GM19351 (cell line): ENCODE results near the gene ZNF787.
A peak's percentile ranks its signal among the peaks of the same experiment; 100 is the strongest.

ENCODE experiments used
- ATAC-seq: cut with Tn5 transposase; IDR thresholded peaks from one replicate; pipeline ENCODE4 v1.9.1; 2021; ENCODE audit warnings: mild to moderate bottlenecking, moderate library complexity; ENCODE audit not compliant: unreplicated experiment

The ZNF787 gene

DNA sequence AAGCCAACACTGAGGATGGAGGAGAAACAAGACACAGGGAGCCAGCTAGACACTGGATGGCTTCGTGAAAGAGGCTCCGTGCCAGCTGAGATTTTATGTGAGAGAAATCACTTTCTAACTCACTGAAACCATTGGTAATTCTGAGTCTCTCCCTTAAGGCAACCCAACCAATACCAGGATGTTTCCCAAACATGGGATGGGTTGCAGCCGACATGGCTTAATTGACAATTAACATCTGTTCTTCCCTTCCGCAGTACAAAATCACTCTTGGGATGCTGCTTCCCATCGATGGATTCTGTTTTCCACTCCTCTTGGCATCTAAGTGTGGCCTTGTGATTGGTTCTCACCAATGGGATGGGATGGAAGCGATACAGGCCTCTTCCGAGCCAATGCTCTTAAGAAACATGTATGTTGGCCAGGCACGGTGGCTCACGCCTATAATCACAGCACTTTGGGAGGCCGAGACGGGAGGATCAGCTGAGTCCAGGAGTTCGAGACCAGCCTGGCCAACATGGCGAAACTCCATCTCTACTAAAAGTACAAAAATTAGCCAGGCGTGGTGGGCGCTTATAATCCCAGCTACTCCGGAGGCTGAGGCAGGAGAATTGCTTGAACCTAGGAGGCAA lies 2.3 kb upstream of the ZNF787 start:
- no peak for ATAC-seq

DNA sequence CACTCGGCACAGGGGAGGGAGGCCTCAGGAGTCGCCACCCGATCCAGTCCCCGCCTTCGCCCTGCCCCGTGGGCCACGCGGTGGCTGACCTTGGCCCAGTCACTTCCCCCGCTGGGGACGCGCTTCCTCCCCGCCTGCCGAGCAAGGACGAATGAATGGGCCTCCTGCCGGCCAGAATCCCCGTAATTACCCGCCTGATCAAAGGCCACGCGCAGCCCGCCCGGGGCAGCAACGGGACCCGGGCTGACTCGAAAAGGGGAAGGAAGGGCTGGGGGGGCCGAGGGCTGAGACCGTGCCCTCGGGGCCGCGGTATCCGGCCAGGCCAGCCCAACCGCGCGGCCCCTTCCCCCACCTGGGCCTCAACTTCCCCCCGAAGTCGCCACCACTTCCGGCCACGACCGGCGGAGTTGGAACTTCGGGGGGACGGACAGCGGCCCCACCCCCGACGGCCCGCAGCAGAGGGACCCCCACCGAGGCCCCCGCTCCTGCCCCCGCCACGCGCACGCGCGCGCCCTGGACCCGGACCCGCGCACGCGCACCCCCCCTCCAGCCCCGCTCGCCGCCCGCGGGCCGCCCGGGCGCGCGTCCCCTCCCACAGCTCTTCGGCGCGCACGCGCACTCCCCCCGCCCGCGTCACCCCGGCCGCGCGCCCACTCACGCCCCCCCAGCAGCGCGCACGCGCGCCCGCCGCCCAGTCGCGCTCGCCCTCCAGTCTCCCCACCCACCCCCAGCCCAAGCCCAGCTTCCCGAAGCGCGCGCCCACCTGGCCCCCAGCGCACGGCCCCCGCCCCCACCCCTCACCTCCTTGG lies 520 bp downstream of the ZNF787 start:
- peak; percentile 26 for ATAC-seq

DNA sequence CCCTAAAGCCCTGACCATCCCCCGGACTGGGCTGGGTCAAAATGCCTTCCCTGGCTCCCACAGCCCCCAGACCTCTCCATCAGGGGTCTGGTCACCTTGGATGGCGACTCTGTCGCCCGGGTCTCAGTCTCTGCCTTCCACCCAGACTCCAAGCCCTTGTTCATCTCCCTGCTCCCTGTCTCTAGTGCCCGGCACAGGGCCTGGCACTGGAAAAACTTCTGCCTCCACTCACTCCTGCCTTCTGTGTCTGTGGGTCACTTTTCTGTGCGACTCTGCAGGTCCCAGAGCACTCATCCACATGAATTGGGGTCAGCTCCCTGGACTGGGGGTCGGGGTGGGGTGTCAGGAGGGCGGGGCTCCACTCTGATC lies 1.1 kb downstream of the ZNF787 start:
- ATAC-seq, result no peak

DNA sequence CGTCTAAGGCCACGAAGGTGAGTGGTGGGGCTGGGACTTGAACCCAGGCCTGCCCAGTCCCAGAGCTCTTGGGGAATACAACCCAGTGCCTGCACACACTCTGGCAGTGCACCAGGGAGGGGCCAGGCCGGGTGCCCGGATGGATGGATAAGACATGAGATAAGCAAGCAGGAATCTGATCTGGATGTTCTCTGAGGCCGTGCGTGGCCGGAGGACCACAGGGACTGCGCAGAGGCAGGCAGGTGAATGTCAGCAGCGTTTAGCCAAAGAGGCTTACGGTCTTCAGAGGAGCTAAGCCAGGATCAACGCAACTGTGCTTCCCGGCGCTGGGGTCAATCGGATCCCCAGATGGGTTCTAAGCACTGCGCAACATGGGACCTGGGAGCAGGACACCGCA lies 1.5 kb downstream of the ZNF787 start:
- ATAC-seq, result no peak

DNA sequence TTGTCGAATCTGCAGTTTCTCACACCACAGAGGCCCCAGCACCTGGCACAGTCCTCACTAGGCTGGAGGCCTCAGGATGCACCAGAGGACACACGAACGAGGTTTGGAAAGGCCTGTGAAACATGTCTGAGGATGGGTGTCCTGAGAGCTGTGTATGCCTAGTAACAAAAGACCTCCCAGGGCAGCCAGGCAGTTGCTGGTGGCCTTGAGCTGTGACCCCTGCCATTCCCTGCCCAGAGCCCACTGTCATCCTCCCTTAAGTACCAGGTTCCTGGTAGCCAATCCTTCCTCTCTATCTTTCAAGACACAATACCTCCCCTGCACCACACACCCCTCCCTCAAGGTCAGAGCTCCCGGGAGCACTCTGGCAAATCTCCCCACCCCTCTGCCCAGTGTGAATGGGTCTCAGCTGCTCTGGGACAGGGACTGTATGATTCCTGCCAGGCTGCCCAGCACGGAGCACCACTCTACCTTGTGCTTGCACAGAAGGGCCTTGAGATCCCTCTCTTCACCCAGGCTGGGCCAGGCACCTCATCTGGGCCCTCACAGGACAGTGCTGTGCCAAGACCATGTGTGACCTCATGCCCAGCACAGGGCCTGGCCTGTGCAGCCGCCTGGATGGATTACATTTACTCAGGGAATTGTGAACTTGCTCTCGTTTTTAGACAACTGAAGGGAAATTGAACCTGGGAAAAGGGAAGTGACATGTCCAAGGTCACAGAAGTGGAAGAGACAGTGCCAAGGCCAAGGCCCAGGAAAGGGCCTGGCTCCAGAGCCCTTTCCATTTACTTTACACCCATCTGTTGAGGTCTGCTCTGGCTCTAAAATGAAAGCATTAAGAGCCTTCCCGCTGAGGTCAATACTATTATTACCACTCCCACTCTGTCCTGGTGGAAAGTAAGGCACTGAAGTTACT lies 2.2 kb downstream of the ZNF787 start:
- no peak for ATAC-seq

DNA sequence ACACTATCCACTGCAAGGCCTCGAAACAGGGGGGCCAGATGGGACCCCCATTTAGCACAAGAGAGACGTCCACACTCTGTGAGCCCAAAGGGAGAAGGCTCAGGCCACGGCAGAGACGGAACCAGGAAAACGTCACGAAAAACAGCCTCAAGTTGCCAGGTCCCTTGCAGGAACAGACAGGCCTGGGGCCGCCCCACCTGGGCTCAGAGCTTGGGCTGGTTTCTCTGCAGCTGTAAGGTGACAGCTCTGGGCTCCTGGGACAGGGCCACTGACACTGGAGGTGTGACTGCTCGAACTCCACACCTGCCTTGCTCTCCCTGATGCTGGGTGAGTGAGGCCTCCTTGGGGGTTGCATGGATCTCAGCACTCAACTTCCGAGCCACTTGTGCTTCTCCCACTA lies 3.2 kb downstream of the ZNF787 start:
- ATAC-seq, result no peak

DNA sequence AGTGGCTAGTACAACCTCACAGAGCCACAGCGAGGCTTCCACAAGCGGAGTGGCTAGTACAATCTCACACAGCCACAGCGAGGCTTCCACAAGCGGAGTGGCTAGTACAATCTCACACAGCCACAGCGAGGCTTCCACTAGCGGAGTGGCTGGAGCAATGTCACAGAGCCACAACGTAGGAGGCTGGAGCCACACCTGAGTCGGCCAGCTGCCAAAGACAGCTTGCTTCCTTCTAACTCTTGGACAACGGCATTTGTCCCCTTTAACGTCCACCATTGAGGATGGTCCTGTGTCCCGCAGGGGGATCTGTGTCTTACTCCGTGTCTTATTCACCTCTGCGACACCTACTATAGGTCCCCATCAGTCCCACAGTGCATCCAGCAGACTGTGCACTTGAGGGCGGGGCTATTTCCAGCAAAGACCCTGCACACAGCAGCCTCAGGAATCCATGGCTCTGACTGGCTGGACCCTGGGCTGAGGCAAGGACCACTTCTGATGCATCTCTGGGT lies 3.7 kb downstream of the ZNF787 start:
- ATAC-seq, result no peak

DNA sequence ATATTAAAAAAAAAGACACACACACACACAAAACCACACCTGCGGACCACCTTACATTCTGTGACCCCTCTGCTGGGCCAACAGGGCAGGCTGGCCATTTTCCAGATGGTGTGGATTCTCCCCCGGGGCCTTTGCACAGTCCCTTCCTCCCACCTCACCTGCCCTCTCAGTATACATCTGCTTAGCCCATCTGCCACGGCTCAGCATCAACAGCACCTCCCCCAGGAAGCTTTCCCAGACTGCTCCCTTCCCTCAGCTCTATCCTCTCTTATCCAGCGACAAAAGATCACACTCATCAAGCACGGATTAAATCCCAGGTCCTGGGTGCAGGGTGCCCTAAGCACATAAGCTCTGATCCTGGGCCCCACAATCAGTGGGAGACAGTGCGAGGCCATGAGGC lies 4.5 kb downstream of the ZNF787 start:
- ATAC-seq, result no peak

DNA sequence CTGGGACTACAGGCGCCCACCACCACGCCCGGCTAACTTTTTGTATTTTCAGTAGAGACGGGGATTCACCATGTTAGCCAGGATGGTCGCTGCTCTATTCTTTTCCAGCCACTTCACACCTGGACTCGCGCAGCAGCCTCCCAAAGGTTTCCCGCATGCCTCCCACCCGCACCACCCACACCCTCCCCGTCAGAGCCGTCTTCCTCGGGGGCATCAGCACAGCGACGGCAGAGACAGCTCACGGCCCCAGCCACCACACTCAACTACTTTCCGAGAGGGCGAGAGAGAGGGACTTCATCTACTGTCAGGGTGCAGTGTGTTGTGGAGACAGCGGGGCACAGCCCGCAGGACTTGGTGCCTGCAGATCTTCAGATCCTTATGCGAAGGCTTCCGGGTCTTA lies 5.6 kb downstream of the ZNF787 start:
- ATAC-seq, result no peak

DNA sequence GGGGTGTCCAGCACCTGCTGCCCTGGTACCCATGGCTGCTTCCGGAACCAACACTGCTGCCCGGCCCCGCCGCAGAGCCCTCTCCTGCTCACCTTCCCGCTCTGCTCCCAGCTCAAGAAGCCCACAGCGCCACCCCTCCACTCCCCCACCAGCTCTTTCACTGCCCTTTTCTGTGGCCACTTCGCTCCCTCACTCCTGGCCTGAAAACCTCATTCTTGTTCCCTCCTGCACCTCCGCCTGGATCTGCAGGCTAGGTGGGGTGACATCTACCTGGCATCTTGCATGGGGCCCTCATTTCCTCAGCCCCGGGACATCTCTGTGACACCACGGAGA lies 6.4 kb downstream of the ZNF787 start:
- no peak for ATAC-seq

DNA sequence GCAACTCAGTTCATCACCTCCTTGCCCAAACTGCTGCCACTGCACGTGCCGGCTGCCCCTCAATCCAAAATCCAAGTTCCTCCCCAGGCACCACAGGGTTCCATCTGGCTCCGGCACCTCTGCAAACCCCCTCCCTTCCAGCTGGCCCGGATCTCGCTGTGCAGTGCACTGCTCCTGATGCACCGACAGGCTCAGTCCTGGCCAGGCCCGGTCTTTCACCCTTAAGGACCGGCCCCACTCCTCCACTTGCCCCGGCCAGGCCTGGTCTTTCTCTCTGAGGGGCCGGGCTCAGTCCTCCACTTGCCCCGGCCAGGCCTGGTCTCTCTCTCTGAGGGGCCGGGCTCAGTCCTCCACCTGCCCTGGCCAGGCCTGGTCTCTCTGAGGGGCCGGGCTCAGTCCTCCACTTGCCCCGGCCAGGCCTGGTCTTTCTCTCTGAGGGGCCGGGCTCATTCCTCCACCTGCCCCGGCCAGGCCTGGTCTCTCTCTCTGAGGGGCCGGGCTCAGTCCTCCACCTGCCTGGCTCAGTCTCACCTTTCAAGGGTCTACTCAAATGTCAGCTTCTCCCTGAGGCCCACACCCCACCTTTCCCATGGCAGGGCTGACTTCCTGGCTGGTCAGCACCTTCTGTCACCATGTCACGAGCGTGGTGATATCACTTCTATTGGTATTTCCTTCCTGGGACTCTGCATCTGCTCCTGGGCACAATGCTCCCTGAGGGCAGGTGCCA lies 6.9 kb downstream of the ZNF787 start:
- ATAC-seq, result no peak

DNA sequence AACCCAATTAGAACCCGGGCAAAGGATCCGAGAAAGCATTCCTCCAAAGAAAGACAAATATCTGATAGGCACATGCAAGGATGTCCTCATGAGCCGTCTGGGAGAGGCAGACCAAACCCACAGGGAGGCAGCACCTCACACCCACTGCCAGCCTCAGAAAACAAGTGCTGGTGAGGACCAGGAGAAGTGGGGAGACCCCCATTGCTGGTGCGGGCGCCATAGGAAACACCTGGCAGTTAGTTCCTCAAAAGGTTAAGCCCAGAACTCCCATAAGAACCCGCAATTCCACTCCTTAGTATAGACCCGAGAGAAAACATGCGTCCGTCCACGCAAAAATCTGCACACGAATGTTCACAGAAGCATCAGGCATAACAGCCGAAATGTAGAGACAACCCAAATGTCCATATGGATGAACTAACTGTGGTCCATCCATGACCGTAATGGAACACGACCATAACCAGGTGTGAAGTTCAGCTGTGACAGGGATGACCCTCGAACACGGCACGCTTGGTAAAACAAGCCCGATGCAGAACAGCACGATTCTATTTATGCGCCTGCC lies 7.9 kb downstream of the ZNF787 start:
- no peak for ATAC-seq

DNA sequence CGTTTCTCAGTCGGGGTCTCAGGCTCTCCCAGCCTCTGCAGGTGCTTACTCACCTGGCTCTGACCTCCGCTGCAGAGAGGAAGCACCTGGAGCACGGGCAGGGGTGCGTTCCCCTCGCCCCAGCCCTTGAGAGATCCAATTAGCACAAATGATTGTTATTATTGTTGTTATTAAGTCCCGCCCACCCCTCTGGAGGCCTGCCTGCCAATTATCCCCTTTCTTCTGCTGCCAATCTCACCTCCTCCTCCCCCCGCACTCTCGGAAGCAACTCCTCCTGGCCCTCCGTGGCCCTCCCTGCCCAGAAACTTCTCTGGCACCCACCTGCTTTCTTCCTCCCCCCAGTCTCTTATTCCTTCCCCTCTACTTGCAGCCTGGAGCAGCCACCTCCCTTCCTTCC lies 8.8 kb downstream of the ZNF787 start:
- ATAC-seq, result no peak

DNA sequence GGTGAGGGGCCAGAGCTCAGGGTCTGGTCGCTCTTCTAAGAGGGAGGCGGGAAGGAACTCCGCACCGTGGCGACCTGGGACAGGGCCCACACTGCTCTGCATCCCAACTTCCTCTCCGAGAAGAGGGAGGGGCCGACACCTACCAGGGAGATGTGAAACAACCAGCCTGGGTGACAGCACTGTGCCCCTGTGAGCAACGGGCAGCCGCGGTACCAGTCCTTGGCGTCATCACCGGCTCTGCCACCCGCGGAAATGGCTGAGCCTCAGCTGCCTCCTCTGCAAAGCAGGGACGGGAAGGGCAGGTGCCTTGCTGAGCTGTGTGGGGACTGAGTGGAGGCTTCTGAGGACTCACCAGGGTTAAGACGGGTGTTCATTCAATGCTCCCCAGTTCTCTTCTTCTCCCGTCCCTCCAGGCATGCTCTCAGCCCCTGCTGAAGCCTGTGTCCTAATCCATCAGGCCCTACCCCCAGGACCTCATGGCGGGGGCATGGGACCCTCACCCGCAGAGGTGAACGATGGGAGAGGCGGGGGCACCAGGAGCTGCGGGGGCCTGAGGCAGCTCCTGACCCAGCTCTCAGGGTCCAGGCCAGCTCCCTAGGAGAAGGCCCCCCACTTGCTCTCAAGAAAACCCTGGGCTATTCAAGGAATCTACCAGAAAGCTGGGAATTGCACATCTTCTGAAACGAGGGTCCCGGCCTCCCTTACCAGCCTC lies 9.3 kb downstream of the ZNF787 start:
- ATAC-seq, result peak; percentile 72

DNA sequence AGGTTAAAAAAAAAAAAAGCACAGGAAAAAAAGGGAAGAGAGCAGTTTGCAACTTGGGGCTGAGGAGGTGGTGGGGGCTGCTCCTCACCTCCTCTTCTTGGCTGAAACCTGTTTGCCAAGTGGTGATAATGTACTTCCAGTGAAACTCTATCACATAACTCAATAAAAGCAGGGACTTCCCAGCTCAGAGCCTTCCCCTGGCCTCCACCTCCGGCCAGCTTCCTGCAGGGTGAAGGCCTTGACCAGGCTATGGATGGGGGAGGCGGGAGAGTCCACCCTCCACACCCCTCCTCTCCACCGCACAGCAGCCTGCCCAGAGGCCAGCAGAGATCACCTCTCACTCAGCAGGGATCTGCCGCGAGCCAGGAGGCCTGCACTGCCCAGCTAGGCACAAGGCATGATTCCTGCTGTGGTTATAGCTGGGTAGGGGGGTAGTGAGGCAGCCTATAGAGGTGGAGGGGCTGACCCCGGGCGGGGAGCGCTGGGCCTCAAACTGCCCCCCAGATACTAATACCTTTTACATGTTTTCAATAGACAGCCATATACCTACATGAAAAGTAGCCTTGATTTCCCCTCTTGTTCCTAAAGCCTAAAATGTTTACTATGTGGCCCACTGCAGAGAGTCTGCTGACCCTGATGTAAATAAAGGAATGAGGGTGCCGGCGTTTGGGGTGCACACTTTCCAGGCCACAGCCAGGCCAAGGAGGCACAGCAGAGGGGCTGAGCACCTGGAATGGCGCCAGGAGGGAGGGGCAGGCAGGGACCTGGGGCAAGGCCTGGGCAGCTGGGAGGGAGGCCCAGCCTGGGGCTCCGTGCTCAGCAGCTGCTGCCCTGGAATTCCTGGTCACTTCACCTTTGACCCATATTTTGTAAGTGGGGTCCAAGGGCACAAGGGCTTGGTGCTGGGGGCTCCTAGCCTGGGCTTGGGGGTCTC lies 10.3 kb downstream of the ZNF787 start:
- no peak for ATAC-seq

DNA sequence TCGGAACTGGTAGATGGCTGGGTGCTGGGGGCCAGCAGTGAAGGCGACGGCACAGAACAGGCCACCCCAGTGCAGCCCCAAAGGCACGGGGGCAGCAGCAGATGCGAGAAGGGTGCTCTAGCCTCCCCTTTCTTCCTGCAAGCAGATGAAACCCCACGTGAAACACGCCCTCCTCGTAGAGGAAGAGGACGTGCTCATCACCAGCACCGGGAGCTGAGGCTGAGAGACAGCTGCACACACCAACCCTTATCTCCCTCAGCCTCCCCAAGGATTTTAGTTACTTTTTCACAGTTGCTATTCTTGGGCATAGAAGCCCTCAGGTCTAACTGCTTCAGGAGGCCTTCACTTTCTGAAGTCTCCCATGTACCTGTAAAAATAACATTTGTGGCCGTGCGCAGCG lies 11.9 kb downstream of the ZNF787 start:
- ATAC-seq, result no peak

DNA sequence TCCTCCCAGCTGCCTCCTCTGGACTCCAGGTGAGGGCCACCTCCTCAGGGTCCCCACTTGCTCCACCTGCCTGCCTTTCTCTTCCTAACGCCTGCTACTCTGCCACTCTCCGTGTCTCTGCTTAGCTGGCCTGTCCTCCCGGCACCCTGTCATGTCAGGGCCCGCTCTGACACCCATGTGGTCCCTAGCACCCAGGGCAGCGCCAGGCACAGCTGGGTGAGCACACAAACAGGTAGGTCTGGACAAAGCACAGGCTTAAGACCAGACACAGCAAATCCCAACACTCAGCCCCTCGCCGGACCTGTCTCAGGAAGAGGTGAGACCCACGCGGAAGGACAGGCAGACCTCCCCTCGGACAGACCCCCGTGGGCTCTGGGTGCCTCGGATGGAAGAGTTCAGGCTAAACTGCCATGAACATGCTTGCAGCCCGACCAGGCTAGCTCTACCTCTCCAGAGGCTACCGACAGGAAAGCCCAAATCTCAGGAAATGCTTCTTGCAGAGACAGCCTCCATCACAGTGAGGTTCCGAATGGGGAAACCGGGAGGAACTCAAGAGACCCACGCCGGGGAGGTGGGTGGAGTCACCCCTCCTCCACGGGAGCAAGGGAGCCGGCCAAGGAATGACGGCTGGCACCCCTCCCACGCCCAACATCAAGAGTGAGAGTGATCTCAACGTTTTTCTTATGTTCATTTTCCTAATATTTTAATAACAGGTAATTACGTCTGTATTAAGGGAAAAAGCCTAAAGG lies 12.5 kb downstream of the ZNF787 start:
- no peak for ATAC-seq

DNA sequence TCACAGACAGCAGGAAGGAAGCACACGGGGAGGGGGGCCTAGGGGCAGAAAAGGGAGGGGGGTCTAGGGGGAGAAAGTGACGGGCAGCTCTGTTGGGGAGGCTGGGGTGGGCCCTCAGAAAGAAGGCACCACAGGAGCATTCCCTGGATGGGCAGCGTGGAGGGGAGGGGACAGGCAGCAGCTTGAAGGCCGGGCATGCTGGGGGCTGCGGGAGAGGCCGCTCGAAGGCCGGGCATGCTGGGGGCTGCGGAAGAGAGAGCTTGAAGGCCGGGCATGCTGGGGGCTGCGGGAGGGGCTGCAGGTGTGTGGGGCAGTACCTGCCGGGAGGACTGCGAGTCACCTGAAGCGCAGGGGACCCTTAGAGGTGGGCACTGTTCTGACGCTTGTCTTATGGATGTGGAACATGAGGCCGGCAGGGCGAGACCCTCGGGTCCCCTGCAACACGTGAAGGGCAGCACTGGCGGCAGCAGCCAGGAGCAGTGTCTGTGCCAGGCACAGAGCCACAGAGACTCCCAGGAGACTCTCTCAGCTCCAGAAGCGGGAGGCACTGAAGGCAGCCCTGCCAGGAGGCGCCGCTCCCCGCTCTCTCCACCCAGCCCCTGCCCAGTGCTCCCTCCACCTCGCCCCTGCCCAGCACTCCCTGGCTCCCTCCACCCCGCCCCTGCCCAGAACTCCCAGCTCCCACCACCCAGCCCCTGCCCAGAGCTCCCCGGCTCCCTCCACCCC lies 13.3 kb downstream of the ZNF787 start:
- no peak for ATAC-seq
